Astrocyte (in vitro differentiated cells and primary cell): ENCODE results near the gene NUTM2F.

Experiments used
- EZH2 ChIP-seq: IDR thresholded peaks from 2 replicates; pipeline ENCODE4 v1.6.1; 2012; ENCODE audit warnings: mild to moderate bottlenecking, low read length, inconsistent platforms; ENCODE audit not compliant: insufficient read depth
- TF ChIP-seq, protein P1 (sequence below): IDR thresholded peaks from 2 replicates; pipeline ENCODE4 v1.5.1; 2011; ENCODE audit warnings: low read depth, mild to moderate bottlenecking, inconsistent platforms, low read length, moderate library complexity; ENCODE audit not compliant: insufficient read depth

GRCh38 chr9:94270009-94270408 lies 58.4 kb downstream of the NUTM2F start:
- TF ChIP-seq, protein P1, sequence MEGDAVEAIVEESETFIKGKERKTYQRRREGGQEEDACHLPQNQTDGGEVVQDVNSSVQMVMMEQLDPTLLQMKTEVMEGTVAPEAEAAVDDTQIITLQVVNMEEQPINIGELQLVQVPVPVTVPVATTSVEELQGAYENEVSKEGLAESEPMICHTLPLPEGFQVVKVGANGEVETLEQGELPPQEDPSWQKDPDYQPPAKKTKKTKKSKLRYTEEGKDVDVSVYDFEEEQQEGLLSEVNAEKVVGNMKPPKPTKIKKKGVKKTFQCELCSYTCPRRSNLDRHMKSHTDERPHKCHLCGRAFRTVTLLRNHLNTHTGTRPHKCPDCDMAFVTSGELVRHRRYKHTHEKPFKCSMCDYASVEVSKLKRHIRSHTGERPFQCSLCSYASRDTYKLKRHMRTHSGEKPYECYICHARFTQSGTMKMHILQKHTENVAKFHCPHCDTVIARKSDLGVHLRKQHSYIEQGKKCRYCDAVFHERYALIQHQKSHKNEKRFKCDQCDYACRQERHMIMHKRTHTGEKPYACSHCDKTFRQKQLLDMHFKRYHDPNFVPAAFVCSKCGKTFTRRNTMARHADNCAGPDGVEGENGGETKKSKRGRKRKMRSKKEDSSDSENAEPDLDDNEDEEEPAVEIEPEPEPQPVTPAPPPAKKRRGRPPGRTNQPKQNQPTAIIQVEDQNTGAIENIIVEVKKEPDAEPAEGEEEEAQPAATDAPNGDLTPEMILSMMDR = no peak
- TF ChIP-seq EZH2 = no peak
